ENCODE results near the gene BCDIN3D.

BCDIN3D gene

DNA sequence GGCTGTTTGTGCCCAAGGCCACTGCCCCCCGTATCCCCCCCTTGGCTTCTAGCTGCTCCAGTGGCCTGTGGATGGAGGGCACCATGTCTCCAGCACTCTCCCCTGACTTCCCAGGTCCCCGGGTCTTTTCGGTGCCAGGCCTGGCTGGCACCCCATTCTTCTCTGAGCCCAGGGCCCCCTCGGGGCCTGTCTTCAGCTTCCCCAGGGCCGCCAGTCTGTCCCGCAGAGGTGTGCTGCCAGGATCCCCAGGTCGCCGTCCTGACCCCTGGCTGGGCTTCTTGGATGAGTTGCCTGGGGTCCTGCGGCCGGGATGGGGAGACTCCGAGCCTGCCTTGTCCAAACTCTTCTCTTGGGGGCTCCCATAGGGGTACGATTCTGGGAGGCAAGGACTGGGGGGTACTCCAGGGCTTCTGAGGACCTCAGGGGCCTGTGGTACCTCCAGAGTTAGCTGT is 47.2 kb downstream of the BCDIN3D start:
- no peak for DNase-seq

DNA sequence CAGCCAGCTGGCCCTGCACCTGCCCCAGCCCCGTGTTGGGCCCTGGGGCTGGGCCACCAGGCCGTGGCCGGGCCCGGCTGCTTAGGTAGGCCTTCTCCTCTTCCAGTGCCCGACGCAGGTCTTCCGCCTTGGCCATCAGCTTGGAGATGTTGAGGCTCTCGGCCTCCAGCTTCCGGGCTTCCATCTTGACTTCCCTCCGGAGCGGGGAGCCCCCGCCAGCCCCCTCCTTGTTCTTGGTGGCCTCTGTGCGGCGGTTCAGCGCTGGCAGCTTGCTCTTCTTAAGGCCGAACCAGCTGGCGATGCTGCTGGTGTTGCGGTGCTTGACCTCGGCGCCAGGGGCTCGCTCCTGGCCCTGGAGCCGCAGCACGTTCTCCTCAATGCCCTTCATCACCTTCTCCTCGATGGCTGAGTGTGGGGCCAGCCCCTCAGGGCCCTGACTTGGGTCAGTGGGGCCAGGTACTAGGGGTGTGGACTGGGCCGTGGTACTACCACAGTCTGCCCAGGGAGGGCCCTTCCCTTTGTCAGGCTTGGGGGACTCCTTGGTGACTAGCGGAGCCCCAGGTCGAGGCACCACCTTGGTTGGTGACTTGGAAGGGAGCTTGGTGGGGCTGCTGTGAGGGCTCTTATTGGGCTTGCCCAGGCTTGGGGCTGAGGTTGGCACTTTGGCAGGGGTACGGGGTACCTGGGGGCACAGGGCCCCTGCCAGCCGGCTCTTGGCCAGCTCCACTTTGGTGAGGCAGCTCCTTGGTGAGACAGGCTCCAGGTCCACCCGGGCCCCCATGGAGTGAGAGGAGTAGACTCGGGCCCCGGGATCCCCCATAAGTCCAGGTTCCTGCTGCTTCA is 47.9 kb downstream of the BCDIN3D start:
- no peak for DNase-seq

DNA sequence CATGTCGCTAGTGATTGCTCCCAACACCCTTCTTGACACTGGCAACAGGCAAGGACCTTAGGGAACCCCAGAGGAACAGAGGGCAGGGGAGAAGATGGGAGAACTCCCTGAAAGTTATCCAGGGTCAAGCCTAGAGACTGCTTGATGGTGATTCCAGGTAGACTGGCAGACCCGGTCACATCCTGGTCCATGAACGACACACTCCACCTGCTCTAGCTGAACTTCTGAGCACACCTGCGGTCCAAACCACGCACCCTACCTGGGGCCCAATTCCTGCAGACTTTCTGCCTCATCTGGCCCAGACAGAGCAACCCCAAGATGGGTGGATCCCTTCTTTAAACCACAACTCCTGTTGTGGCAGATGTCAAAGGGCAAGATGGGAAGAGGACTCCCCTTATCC is 48.9 kb downstream of the BCDIN3D start:
- no peak for DNase-seq

DNA sequence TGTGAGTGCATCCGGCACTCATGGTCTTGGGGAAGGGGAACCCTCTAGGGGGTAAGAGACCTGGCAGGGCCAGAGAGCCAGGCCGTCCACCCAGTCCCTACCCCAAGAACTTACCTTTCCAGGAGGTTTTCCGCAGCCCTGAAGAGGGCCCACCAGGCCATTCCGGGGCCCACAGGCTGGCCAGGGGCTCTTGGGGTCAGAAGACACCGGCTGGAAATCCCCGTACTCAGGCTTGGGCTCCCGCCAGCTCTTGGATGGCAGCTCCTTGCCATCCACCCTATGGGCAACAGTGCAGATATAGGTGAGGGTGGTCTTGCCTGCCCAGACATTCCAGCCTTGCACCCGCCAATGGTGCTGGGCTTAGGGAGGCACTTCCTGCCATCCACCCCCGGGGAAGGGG is 49.3 kb downstream of the BCDIN3D start:
- no peak for DNase-seq

DNA sequence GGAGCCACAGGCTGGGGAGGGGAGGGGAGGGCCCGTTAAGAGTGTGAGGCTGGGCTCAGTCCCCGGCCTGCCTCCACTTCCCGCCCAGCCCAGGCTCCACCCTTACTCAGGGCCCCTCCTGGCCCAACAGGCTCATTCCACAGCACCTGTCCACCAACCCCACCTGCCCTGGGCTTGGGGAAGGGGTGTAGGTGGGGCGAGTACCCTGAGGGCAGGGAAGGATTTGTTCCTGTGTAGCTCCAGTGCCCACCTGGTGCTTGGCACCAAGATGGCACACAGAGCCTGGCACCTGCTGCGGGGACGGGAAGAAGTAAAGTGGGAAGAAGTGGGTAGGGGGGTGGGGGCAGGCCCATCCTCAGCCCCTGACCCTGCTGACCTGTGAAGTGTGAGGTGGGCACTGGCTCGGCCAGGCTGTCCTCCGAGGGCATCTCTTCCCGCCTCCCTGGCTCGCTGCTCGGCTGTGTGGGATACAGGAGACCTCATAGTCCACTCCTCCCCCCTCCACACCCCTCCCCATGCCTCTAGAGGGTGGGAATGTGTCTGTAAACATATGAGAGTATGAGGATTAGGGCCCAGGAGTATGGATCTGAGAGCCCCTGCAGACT is 49.8 kb downstream of the BCDIN3D start:
- DNase-seq: no peak

DNA sequence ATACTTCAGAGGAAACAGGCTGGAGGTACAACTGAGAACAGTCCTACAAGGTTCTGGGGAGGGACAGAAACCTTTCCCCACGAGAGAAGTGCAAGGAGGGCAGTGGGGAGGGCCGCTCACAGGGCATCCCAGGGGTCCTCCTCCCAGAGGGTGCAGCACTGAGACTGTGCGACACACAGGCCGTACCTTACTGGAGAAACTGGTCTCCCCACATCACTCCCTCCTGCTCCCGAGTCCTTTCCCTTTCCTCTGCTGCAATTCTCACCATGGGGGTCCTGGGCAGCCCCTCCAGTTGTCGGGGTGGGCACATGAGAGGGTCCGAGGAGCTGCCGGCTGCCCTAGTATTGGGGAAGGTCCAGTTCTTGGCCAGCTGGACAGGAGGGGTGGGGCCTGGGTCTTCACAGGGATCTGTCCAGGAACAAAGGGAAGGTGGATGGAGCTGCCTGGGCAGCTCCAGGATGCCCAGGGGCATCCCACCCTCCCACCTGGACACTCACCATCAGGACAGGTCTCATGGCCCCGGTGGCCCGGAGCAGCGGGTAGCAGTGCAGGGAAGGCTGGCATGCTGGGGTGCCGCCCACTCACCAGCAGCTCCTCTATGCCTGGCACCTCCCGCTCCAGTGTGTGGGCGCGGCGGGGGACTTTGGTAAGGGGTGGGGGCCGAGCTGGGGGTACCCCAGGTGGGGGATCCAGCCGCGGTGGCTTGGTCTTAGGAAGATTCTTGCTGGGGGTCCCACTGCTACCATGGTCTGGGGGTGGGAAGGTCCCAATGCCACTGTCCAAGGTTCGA is 50.5 kb downstream of the BCDIN3D start:
- DNase-seq: no peak

DNA sequence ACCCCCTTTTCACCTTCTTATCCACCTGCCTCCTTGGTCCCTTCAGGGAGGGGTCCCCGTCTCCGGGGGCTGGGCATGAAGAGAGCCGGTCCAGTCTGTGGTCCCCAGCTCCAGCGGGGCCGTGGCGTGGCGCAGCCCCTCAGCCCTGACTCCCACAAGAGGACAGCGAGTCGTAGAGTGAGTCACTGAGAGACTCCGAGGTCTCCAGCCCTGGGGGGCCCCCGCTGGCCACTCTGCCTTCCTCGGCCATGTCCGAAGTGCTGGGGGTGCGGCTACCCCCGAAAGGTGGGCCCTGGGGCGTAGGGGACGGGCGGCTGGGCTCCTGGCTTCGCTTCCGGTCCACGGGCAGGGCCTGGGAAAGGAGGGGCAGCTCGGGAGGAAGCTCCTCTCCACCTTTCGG is 51.2 kb downstream of the BCDIN3D start:
- DNase-seq: no peak

DNA sequence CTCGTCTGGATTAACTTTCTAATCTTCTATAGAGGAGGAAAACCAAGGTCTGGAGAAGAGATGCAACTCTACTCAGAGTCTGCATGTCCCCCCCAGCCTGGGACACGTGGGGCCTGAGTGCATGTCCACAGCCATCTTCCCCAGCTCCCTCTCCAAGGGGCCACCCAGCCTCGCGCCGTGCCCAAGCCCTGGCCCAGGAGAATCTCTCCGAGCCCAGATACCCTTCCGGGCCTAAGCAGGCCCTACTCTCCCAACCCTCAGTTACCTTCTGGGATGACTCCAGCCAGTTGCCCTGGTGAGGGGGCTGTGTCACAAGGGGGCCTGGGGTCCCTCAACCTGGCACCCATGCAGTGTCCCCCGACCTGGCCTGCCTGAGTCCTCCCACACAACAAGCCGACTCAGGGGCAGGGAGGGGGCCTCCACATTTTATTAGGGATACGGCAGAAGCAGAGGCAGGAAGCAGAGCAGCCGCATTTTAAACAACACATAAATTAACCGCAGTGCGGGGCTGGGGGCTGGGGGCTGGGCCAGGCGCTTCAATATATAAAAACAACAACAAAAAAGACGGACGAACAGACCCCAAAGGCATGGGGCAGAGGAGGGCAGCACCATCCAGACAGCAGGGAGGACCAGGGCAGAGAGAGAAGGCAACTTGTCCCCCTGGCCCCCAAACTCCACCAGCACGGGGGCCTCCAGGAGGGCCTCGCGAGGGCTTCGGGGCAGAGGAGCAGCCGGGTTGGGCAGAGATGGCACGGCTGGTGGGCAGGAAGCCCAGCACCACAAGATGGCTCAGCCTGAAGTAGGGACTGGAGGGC is 52.0 kb downstream of the BCDIN3D start:
- no peak for DNase-seq

DNA sequence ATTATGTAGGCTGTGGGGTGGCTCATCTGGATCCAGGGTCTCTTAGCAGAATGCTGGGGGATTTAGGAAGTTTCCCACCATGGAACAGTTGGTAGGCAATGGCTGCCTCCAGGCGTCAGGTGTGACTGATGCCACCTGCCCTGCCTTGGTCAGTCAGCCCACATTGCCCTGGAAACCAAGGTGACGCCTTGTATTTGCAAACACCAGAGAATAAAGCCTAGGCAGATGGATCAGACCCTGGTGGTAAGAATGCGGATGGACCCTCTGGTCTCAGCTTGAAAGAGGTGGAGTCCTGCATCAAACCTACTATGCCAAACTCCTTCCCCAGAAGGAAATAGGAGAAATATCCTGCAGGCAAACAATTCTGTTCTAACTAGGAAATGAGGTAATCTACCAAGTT is 52.9 kb downstream of the BCDIN3D start:
- DNase-seq: no peak

DNA sequence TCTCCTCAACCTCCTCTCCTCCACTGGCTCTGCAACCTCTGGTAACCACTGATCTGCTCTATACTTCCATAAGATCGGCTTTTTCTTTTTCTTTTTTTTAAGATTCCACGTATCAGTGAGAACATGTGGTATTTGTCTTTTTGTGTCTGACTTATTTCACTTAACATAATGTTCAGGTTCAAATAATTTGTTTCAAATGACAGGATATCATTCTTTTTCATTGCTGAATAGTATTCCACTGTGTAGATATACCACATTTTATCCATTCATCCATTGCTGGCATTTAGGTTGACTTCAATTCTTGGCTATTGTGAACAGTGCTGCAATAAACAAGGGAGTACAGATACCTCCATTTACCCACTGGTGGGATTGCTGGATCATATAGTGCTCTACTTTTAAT is 55.2 kb downstream of the BCDIN3D start:
- no peak for DNase-seq

Data from activated naive CD4-positive, alpha-beta T cell treated with Interleukin-2 at 50 U/mL for 16 hours (primary cell).